Measurements from ENCODE around the gene ZNF502.

- TF ChIP-seq POLR2A (IDR thresholded peaks at IDR 0.05) = peak; percentile 66
- TF ChIP-seq CTCF (IDR thresholded peaks at IDR 0.05) = no peak
Observed at GRCh38 chr3:44761424-44762169, 49.1 kb downstream of the ZNF502 start, which contains the start of the genes KIAA1143 and KIF15.

Measured in right lobe of liver (tissue), 4 donors.